Measurements from ENCODE around the gene GALK2.

The GALK2 gene

DNA sequence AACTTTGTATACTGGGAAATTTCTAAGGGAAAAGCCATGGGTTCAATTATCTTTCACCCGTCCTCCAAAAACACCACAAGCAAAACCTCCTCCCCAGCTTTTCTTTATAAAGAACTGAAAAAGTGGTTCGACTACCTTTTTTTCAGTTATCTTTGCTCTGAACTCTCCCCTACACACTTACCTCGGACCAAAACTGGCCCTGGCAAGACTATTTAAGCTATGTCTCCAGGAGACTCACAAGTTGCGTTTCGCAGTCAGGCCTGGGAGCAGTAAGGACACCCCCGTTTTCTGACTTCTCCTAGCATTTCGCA lies 15.3 kb upstream of the GALK2 start:
- peaks cover 1 to 2% of the 10 kb centered on the region in 2 donors for H3K4me1 ChIP-seq (ENCODE audit: control insufficient read depth in 2 of 2, insufficient read depth in 1 of 2, low read depth in 1 of 2, low read length in 2 of 2)
- H2BK12ac ChIP-seq (ENCODE audit: low read length), result no peak overlapping the region
- H3K36me3 ChIP-seq (replicated peaks in 1 of 2; ENCODE audit: control insufficient read depth in 2 of 2, insufficient read depth in 2 of 2, low read length in 2 of 2), result peaks cover 0 to 6% of the 10 kb centered on the region in 2 donors
- peak overlapping the region; percentile 90 for H3K18ac ChIP-seq (ENCODE audit: low read length)
- peak overlapping the region; percentile 70 to 93 for H3K4me3 ChIP-seq (ENCODE audit: low read length in 2 of 2)
- H3K4ac ChIP-seq (ENCODE audit: low read length), result no peak overlapping the region
- H3K9me3 ChIP-seq (replicated peaks in 1 of 2; ENCODE audit: control insufficient read depth in 2 of 2, insufficient read depth in 1 of 2, low read depth in 1 of 2, low read length in 2 of 2), result no peaks in the 10 kb centered on the region
- no peak overlapping the region for H2BK15ac ChIP-seq (ENCODE audit: low read length)
- peak overlapping the region; percentile 75 for H3K14ac ChIP-seq (ENCODE audit: low read length)
- H3K23ac ChIP-seq (ENCODE audit: low read depth, low read length, poor library complexity), result no peak overlapping the region
- H2BK120ac ChIP-seq (ENCODE audit: low read depth, low read length), result no peak overlapping the region
- H2BK5ac ChIP-seq (ENCODE audit: low read length), result no peak overlapping the region
- peaks cover 3% of the 10 kb centered on the region for H3K79me1 ChIP-seq (ENCODE audit: low read depth, low read length)
- DNase-seq (ENCODE audit: low spot score), result no peak
- no peaks in the 10 kb centered on the region for H3K27me3 ChIP-seq (ENCODE audit: control insufficient read depth in 3 of 3, insufficient read depth in 3 of 3, low read depth in 1 of 3, low read length in 3 of 3)
- peak overlapping the region; percentile 78 for H2AFZ ChIP-seq (ENCODE audit: low read length)
- H4K91ac ChIP-seq (ENCODE audit: low read depth, low read length, poor library complexity), result no peak overlapping the region
- H2AK5ac ChIP-seq (ENCODE audit: low read depth, low read length), result peak overlapping the region; percentile 98
- no CpG with 5 or more reads among the region's 7 CpGs for WGBS, 2 donors (ENCODE audit: extremely low coverage in 2 of 2, insufficient read length in 2 of 2, insufficient replicate concordance in 1 of 2)
- no peak overlapping the region for H4K8ac ChIP-seq (ENCODE audit: low read depth, low read length)
- peak overlapping the region; percentile 66 for H3K4me2 ChIP-seq (ENCODE audit: insufficient read depth, low read length, poor library complexity, severe bottlenecking)
- no peak overlapping the region for H3K27ac ChIP-seq (replicated peaks; ENCODE audit: low read length)
- peak overlapping the region; percentile 95 for H3K9ac ChIP-seq (ENCODE audit: low read depth, low read length, poor library complexity)

DNA sequence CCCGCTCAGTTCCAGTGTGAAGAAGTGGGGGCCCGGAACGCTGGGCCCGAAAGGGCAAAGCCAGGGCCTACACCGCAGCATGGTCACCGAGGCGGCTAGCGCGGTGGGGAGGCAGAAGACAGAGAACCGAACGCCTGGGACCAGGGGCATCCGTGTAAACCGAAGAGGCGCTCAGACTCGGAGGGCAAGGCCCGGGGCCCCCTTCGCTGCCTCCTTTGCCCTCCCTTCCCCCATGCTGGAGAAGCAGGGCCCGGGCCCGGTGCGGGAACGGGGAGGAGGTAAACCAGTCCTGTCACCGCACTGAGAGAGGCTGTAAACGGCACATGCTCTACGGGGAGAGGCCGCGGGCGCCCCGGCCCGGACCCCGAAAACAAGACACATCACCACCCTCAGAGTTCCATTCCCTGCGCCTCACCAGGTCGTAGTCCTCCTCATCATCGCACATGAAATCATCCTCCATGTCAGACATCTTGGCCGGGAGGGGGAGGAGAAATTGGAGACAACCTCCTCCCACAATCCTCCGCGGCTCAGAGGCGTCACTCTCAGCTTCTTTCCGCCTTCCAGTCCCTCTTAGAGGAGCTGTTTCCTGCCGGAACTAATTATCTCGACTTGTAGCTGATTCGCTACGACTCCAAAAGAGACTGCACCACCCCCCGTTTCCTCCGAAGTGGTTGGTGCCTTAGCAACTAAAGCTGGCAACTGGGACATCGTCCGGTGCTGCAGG lies 14.8 kb upstream of the GALK2 start, which contains the start of gene COPS2:
TSS of gene COPS2 (minus strand) at position 490 of the 724 bp plus-strand sequence. CDS start at position 469, 21 bp downstream.
- Histone ChIP-seq H2BK15ac (ENCODE audit: low read length) (peak within 1 kb of the TSS; percentile 87), H4K8ac (ENCODE audit: low read depth, low read length) (peak within 1 kb of the TSS; percentile 9), H2AFZ (ENCODE audit: low read length) (peak within 1 kb of the TSS; percentile 91), H3K9ac (ENCODE audit: low read depth, low read length, poor library complexity) (peak within 1 kb of the TSS; percentile 95), H3K4me2 (ENCODE audit: insufficient read depth, low read length, poor library complexity, severe bottlenecking) (peak within 1 kb of the TSS; percentile 89), H3K27ac (replicated peaks; ENCODE audit: low read length) (peak within 1 kb of the TSS; percentile 72), H3K23ac (ENCODE audit: low read depth, low read length, poor library complexity) (peak within 1 kb of the TSS; percentile 81), H3K18ac (ENCODE audit: low read length) (peak within 1 kb of the TSS; percentile 90), H2BK120ac (ENCODE audit: low read depth, low read length) (no peak within 1 kb of the TSS), H3K4ac (ENCODE audit: low read length) (no peak within 1 kb of the TSS), H2BK12ac (ENCODE audit: low read length) (no peak within 1 kb of the TSS), H3K14ac (ENCODE audit: low read length) (peak within 1 kb of the TSS; percentile 75), H3K27me3 (ENCODE audit: control insufficient read depth in 3 of 3, insufficient read depth in 3 of 3, low read depth in 1 of 3, low read length in 3 of 3) (no peaks in the 10 kb centered on the region), H3K4me3 (ENCODE audit: low read length in 2 of 2) (peak within 1 kb of the TSS; percentile 70 to 93), H3K9me3 (replicated peaks in 1 of 2; ENCODE audit: control insufficient read depth in 2 of 2, insufficient read depth in 1 of 2, low read depth in 1 of 2, low read length in 2 of 2) (no peaks in the 10 kb centered on the region), H3K36me3 (replicated peaks in 1 of 2; ENCODE audit: control insufficient read depth in 2 of 2, insufficient read depth in 2 of 2, low read length in 2 of 2) (peaks cover 0 to 6% of the 10 kb centered on the region in 2 donors), H3K4me1 (ENCODE audit: control insufficient read depth in 2 of 2, insufficient read depth in 1 of 2, low read depth in 1 of 2, low read length in 2 of 2) (peaks cover 1 to 2% of the 10 kb centered on the region in 2 donors), H3K79me1 (ENCODE audit: low read depth, low read length) (peaks cover 3% of the 10 kb centered on the region), H2BK5ac (ENCODE audit: low read length) (no peak within 1 kb of the TSS), H4K91ac (ENCODE audit: low read depth, low read length, poor library complexity) (no peak within 1 kb of the TSS), H2AK5ac (ENCODE audit: low read depth, low read length) (peak within 1 kb of the TSS; percentile 98)
- no CpG with 5 or more reads among the region's 46 CpGs for WGBS, 2 donors (ENCODE audit: extremely low coverage in 2 of 2, insufficient read length in 2 of 2, insufficient replicate concordance in 1 of 2)
- peak; percentile 99 for DNase-seq (ENCODE audit: low spot score)

DNA sequence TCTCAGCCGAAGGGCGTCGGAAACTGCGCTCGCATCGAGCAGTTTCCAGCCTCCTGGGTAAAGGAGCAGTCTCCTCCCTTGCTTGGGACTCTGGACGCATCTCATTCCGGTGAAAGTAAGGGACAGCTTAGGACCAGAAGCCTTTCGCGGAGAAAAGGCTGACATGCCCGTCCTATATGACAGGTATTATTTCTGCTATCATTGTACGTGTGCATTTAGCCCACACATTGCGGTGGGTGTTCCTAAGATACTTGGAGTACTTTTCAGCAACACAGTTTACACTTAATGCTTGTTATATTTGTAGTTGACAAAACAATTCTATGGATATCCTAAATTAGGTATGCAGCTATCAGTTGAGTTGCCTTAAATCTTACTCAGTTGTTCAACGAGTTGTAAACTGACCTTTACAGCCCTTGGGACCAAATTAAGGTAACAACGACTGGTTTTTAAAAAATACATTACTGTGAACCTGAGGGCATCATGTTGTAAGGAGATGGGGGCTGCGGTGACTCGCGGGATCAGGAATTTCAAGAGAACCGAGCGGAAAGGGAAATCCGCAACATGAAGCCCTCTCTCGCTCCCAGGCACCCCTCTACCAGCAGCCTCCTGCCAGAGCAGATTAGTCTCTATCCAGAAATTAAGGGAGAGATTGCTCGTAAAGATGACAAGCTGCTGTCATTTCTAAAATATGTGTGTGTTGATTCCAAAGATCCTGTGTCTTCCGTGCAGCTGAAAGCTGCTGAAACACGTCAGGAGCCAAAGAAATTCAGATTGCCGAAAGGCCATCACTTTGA lies 14.0 kb upstream of the GALK2 start:
- peak overlapping the region; percentile 72 for H3K27ac ChIP-seq (replicated peaks; ENCODE audit: low read length)
- H2AK5ac ChIP-seq (ENCODE audit: low read depth, low read length), result no peak overlapping the region
- H3K27me3 ChIP-seq (ENCODE audit: control insufficient read depth in 3 of 3, insufficient read depth in 3 of 3, low read depth in 1 of 3, low read length in 3 of 3), result no peaks in the 10 kb centered on the region
- H3K14ac ChIP-seq (ENCODE audit: low read length), result no peak overlapping the region
- peak overlapping the region; percentile 70 to 90 for H3K4me3 ChIP-seq (ENCODE audit: low read length in 2 of 2)
- no peak overlapping the region for H3K4ac ChIP-seq (ENCODE audit: low read length)
- peaks cover 1 to 2% of the 10 kb centered on the region in 2 donors for H3K4me1 ChIP-seq (ENCODE audit: control insufficient read depth in 2 of 2, insufficient read depth in 1 of 2, low read depth in 1 of 2, low read length in 2 of 2)
- peak overlapping the region; percentile 91 for H2AFZ ChIP-seq (ENCODE audit: low read length)
- no peak overlapping the region for H2BK120ac ChIP-seq (ENCODE audit: low read depth, low read length)
- WGBS, 2 donors (ENCODE audit: extremely low coverage in 2 of 2, insufficient read length in 2 of 2, insufficient replicate concordance in 1 of 2), result no CpG with 5 or more reads among the region's 26 CpGs
- peaks cover 0 to 6% of the 10 kb centered on the region in 2 donors for H3K36me3 ChIP-seq (replicated peaks in 1 of 2; ENCODE audit: control insufficient read depth in 2 of 2, insufficient read depth in 2 of 2, low read length in 2 of 2)
- H3K18ac ChIP-seq (ENCODE audit: low read length), result peak overlapping the region; percentile 65
- H3K4me2 ChIP-seq (ENCODE audit: insufficient read depth, low read length, poor library complexity, severe bottlenecking), result peak overlapping the region; percentile 89
- H3K79me1 ChIP-seq (ENCODE audit: low read depth, low read length), result peaks cover 3% of the 10 kb centered on the region
- H2BK12ac ChIP-seq (ENCODE audit: low read length), result no peak overlapping the region
- peak; percentile 17 for DNase-seq (ENCODE audit: low spot score)
- H3K9me3 ChIP-seq (replicated peaks in 1 of 2; ENCODE audit: control insufficient read depth in 2 of 2, insufficient read depth in 1 of 2, low read depth in 1 of 2, low read length in 2 of 2), result no peaks in the 10 kb centered on the region
- H4K91ac ChIP-seq (ENCODE audit: low read depth, low read length, poor library complexity), result no peak overlapping the region
- no peak overlapping the region for H2BK5ac ChIP-seq (ENCODE audit: low read length)
- H4K8ac ChIP-seq (ENCODE audit: low read depth, low read length), result no peak overlapping the region
- H3K9ac ChIP-seq (ENCODE audit: low read depth, low read length, poor library complexity), result peak overlapping the region; percentile 90
- H3K23ac ChIP-seq (ENCODE audit: low read depth, low read length, poor library complexity), result peak overlapping the region; percentile 81
- no peak overlapping the region for H2BK15ac ChIP-seq (ENCODE audit: low read length)

DNA sequence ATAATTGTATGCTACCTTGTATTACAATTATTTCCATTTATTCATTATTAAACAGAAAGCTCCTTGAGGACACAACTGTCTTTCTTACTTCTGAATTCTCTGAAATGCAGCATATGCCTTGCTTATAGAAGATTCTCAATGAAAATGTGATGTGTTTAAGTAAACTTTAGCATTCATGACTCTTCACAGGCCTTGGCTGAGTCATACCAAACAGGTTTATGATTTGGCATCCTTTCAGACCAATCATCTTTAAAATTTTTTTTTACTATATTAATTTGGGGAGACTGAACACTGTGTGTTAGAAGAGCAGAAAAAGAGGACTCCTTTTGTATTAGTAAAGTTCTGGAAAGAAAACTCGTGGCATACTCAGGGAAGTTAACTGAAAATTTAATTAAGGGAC lies 6.4 kb upstream of the GALK2 start:
- no CpG with 5 or more reads among the region's 1 CpG for WGBS, 2 donors (ENCODE audit: extremely low coverage in 2 of 2, insufficient read length in 2 of 2, insufficient replicate concordance in 1 of 2)
- Histone ChIP-seq H2BK15ac (ENCODE audit: low read length) (no peak overlapping the region), H3K18ac (ENCODE audit: low read length) (no peak overlapping the region)

More for the DNA sequence above, 6.4 kb upstream of the GALK2 start:
- Histone ChIP-seq H3K36me3 (replicated peaks in 1 of 2; ENCODE audit: control insufficient read depth in 2 of 2, insufficient read depth in 2 of 2, low read length in 2 of 2) (peaks cover 0 to 11% of the 10 kb centered on the region in 2 donors), H3K4me2 (ENCODE audit: insufficient read depth, low read length, poor library complexity, severe bottlenecking) (no peak overlapping the region), H3K27me3 (ENCODE audit: control insufficient read depth in 3 of 3, insufficient read depth in 3 of 3, low read depth in 1 of 3, low read length in 3 of 3) (no peaks in the 10 kb centered on the region), H4K8ac (ENCODE audit: low read depth, low read length) (no peak overlapping the region), H2AFZ (ENCODE audit: low read length) (no peak overlapping the region), H2BK120ac (ENCODE audit: low read depth, low read length) (no peak overlapping the region), H3K79me1 (ENCODE audit: low read depth, low read length) (no peaks in the 10 kb centered on the region), H2BK12ac (ENCODE audit: low read length) (no peak overlapping the region), H3K27ac (replicated peaks; ENCODE audit: low read length) (no peak overlapping the region), H3K4me1 (ENCODE audit: control insufficient read depth in 2 of 2, insufficient read depth in 1 of 2, low read depth in 1 of 2, low read length in 2 of 2) (no peaks in the 10 kb centered on the region), H3K4ac (ENCODE audit: low read length) (no peak overlapping the region), H3K23ac (ENCODE audit: low read depth, low read length, poor library complexity) (no peak overlapping the region), H2AK5ac (ENCODE audit: low read depth, low read length) (no peak overlapping the region), H3K9ac (ENCODE audit: low read depth, low read length, poor library complexity) (no peak overlapping the region), H3K14ac (ENCODE audit: low read length) (no peak overlapping the region), H3K9me3 (replicated peaks in 1 of 2; ENCODE audit: control insufficient read depth in 2 of 2, insufficient read depth in 1 of 2, low read depth in 1 of 2, low read length in 2 of 2) (no peaks in the 10 kb centered on the region), H2BK5ac (ENCODE audit: low read length) (no peak overlapping the region), H3K4me3 (ENCODE audit: low read length in 2 of 2) (no peak overlapping the region), H4K91ac (ENCODE audit: low read depth, low read length, poor library complexity) (no peak overlapping the region)
- no peak for DNase-seq (ENCODE audit: low spot score)
